Stomach (tissue), 4 donors: ENCODE data around the gene KANTR.

Experiments
- CTCF ChIP-seq, 7 experiments: fragments of 450-650 bp in 4 of 7; fragments of 200-600 bp in 3 of 7; sonication (generic) in 3 of 7; IDR thresholded peaks; one replicate each; pipeline ENCODE4 v1.5.1; 2016 to 2019; ENCODE audit warnings: antibody characterized with exemption in 7 of 7, control low read depth in 2 of 7, mild to moderate bottlenecking in 1 of 7
- EP300 ChIP-seq: sonication (generic); formaldehyde crosslinking; IDR thresholded peaks from one replicate; pipeline ENCODE4 v1.6.1; 2017; ENCODE audit warnings: antibody characterized with exemption
- POLR2A ChIP-seq, 4 donors: fragments of 450-650 bp; IDR thresholded peaks; one replicate each; pipeline ENCODE4 v1.6.1; 2016; ENCODE audit warnings: antibody characterized with exemption in 4 of 4, control low read depth in 2 of 4, mild to moderate bottlenecking in 1 of 4, moderate library complexity in 1 of 4
- POLR2AphosphoS5 ChIP-seq, 3 donors: sonication (generic); formaldehyde crosslinking; IDR thresholded peaks; one replicate each; pipeline ENCODE4 v1.6.1; 2016; ENCODE audit warnings: antibody characterized with exemption in 3 of 3

DNA sequence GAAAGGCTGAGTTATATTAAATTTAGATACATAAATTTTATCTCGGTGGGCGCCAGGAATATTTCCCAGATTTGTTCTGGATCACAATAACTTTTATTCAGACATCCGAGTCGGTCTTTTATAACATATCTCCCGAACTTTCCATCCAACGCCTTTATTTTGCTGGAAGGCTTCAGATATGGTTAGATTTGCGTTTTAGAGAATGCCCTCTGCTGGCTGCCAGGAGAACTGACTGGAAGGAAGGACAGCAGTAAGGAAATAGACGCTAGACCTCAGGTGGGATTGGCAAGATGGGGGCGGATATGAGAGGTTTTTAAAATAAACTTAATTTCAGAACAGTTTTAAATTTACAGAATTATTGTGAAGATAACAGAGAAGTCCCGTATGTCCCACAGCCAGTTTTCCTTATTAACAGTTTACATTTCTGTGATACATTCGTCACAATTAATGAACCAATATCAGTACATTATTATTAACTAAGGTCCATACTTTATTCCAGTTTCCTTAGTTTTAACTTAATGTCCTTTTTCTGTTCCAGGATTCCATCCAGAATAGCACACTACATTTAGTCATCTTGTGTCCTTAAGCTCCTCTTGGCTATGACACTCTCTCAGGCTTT, 4.6 kb upstream of the KANTR start:
- TF ChIP-seq CTCF (IDR thresholded peaks at IDR 0.05) = peak in 5 of 7 experiments; percentile 36 to 89 (median 74)
- peak in 2 of 3 donors; percentile 10 to 28 for TF ChIP-seq POLR2AphosphoS5 (IDR thresholded peaks at IDR 0.05)
- no peak for TF ChIP-seq POLR2A (IDR thresholded peaks at IDR 0.05)
- TF ChIP-seq EP300 = no peak
